GM18507 (cell line): ENCODE data around the gene PPP1R3F.
"Not testable (repeated sequence)": the region's sequence is repeated elsewhere in the genome, so short reads cannot be mapped to it uniquely, and the experiment has no call there.

Experiments
- DNase-seq: peaks from one replicate; pipeline ENCODE4 v3.0.0; 2011; ENCODE audit warnings: low read depth; ENCODE audit not compliant: insufficient read length; ENCODE audit errors: extremely low spot score
- FAIRE-seq: peaks from 2 replicates; lab custom pipeline; 2011; peaks lifted over from hg19 to GRCh38; lab: Jason Lieb, UNC

PPP1R3F gene

GRCh38 chrX:49300703-49301102 lies 31.1 kb downstream of the PPP1R3F start:
- DNase-seq (no peak), FAIRE-seq (no peak)

GRCh38 chrX:49303346-49303745 lies 33.8 kb downstream of the PPP1R3F start, which contains the start of gene GAGE10:
GAGE10 (plus strand) TSS chrX:49303646; CDS start chrX:49304860, 1,214 bp downstream.
- DNase-seq (no peak), FAIRE-seq (no peak)

GRCh38 chrX:49307775-49308174 lies 38.2 kb downstream of the PPP1R3F start:
- FAIRE-seq, DNase-seq: not testable (repeated sequence)

GRCh38 chrX:49308604-49309269 lies 39.1 kb downstream of the PPP1R3F start:
- no peak for FAIRE-seq
- no peak for DNase-seq

- DNase-seq (no peak), FAIRE-seq (peak; percentile 90)
Observed at GRCh38 chrX:49309401-49309981, 39.9 kb downstream of the PPP1R3F start.

- peak; percentile 51 for FAIRE-seq
Observed at GRCh38 chrX:49310371-49310770, 40.8 kb downstream of the PPP1R3F start.

GRCh38 chrX:49312176-49312575 lies 42.6 kb downstream of the PPP1R3F start:
- DNase-seq = no peak
- no peak for FAIRE-seq

More at GRCh38 chrX:49310371-49310770, 40.8 kb downstream of the PPP1R3F start:
- no peak for DNase-seq

- FAIRE-seq = no peak
- DNase-seq = no peak
Observed at GRCh38 chrX:49316085-49316484, 46.5 kb downstream of the PPP1R3F start.

GRCh38 chrX:49321737-49322136 lies 52.1 kb downstream of the PPP1R3F start, which contains the start of gene GAGE12J:
GAGE12J (plus strand) TSS chrX:49322037; CDS start chrX:49323194, 1,157 bp downstream.
- not testable (repeated sequence) for FAIRE-seq, DNase-seq

- not testable (repeated sequence) for FAIRE-seq, DNase-seq
Observed at GRCh38 chrX:49322266-49322665, 52.7 kb downstream of the PPP1R3F start.

- FAIRE-seq, DNase-seq: not testable (repeated sequence)
Observed at GRCh38 chrX:49323735-49324134, 54.1 kb downstream of the PPP1R3F start.

- not testable (repeated sequence) for FAIRE-seq
Observed at GRCh38 chrX:49330421-49330820, 60.8 kb downstream of the PPP1R3F start.

GRCh38 chrX:49331282-49331681 lies 61.7 kb downstream of the PPP1R3F start, which contains the start of gene GAGE13:
GAGE13 (plus strand) TSS chrX:49331582; CDS start chrX:49332738, 1,156 bp downstream.
- not testable (repeated sequence) for DNase-seq

More at GRCh38 chrX:49330421-49330820, 60.8 kb downstream of the PPP1R3F start:
- DNase-seq = not testable (repeated sequence)

GRCh38 chrX:49331841-49332240 lies 62.2 kb downstream of the PPP1R3F start:
- FAIRE-seq, DNase-seq: not testable (repeated sequence)

More at GRCh38 chrX:49331282-49331681, 61.7 kb downstream of the PPP1R3F start, which contains the start of gene GAGE13:
- FAIRE-seq = not testable (repeated sequence)
